ENCODE data around the gene CHKA. TPM values are rescaled to one million over a fixed set of nuclear protein-coding genes. Genes with fewer than 3 reads are reported as not detected.
A peak's percentile ranks its signal among the peaks of the same experiment; 100 is the strongest.

CHKA gene
- total RNA-seq, 1 experiment from 2014 or later, result 119 TPM

DNA sequence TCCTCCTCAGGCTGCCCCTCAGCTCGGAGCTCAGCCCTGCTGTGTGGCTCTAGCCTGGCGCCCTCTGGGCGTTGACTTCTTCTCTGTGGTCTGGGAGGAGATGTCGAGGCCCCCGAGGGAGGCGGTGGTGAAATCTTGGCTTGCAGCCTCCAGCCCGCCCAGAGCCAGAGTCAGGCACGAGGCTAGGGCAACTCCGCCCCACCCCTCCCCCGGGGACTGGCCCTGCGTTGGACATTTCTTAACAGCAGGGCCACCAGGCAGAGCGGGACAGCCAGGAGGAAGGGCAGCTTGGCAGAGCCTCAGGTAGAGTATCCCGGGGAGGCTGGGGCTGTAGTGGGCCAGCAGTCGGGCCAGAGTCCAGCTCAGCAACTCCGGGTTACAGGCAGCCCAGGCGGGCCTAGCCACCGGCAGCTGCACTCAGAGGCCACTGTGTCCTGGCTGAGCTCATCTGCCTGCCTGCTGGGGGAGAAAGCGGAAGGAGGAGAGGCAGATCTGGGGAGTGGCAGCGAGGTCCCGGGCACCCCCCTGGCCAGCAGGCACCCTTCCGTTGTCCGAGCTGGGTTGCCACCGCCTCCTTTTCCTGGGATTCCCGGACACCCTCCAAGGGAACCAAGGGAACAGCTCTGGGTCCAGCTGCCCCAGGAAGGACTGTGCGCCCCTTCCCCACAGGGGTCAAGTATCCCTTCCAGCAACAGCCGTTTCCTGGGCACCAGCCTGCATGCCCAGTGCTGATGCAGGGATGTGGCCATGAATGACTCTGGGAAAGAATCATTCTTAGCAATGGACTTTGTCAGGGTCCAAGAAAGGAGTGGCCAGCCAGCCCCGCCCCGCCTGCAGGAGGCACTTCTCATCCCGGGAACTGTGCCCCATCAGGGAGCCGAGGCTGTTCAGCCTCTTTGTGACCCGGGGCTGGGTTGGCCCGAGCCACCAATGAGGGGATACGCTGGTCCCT is 110.8 kb downstream of the CHKA start, which contains the start of gene ALDH3B1:
Gene ALDH3B1, plus strand, starts transcription at position 238 of the 952 bp plus-strand sequence. CDS start 4,971 bp downstream, outside the sequence.
- DNase-seq (ENCODE audit: low spot score), result peak; percentile 41
- in situ Hi-C loops (cut with HindIII; ENCODE audit: low sequenced_read_pairs), result no loop called here

DNA sequence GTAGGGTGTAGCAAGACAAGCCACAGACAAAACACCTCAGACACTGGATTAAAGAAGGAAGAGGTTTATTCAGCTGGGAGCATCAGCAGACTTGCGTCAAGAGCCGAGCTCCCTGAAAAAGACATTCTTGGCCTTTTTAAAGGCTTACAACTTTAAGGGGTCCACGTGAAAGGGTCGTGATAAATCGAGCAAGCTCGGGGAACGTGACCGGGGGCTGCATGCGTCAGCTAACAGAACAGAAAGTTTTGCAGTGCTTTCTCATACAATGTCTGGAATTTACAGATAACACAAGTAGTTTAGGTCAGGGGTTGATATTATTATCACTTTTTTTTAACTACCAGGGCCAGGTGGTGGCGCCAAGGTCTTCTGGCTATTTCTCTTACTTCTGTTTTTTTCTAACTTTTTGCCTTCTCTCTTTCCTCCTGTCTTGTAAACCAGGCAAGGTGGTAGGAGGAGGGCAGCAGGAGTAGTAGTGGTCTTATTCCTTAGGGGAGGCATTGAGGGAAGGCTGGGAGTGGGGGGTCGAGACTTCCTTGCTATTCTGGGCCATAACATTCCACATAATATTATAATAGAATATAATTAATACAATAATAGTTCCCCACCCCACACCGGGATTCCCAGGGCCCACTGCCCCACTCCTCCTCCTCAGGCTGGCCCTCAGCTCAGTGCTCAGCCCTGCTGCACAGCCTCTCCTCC is 111.6 kb downstream of the CHKA start:
- peak; percentile 28 for DNase-seq (ENCODE audit: low spot score)
- in situ Hi-C loops (cut with HindIII; ENCODE audit: low sequenced_read_pairs), result no loop called here

DNA sequence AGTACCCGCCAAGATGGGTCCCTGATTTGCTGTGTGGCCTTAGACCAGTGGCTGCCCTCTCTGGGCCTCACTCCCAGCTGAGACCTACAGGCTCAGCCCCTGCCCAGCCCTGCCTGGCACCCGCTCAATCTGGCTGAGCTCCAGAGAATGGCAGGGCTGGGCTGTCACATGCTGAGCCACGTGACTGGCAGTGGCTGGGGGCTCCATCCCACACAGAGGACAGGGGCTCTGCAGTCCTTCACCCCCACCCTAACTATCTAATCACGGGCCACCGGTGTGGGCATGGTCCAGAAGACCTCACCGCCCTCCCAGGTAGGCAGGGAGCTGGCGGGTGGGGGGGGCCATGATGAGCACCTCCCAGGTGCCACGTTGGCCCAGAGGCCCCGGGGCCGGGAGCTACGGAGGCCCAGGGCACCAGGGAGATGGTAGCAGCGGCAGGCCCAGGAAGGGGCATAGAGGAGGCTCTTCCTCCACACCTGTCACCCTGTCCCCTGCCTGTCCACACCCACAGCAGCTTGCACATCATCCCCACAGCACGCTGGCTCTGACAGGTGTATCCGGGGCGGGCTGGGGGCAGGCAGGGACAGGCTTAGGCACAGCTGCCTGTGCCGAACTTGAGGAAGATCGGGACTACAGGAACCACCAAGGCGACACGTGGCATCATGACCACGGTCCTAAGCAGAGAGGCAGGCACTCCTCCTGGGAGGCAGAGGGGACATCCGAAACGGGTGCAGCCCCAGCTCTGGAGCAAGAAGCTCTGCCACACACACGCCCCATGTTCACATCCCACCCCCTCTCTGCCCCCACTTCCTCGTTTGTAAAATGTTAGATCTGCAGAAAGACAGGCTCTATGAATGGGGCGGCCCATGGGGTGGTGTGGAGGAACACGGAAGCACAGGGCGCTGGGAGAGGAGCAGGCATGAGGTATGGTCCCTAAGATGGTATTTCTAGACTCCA is 112.5 kb downstream of the CHKA start:
- DNase-seq (ENCODE audit: low spot score), result no peak
- in situ Hi-C loops (cut with HindIII; ENCODE audit: low sequenced_read_pairs), result no loop called here

DNA sequence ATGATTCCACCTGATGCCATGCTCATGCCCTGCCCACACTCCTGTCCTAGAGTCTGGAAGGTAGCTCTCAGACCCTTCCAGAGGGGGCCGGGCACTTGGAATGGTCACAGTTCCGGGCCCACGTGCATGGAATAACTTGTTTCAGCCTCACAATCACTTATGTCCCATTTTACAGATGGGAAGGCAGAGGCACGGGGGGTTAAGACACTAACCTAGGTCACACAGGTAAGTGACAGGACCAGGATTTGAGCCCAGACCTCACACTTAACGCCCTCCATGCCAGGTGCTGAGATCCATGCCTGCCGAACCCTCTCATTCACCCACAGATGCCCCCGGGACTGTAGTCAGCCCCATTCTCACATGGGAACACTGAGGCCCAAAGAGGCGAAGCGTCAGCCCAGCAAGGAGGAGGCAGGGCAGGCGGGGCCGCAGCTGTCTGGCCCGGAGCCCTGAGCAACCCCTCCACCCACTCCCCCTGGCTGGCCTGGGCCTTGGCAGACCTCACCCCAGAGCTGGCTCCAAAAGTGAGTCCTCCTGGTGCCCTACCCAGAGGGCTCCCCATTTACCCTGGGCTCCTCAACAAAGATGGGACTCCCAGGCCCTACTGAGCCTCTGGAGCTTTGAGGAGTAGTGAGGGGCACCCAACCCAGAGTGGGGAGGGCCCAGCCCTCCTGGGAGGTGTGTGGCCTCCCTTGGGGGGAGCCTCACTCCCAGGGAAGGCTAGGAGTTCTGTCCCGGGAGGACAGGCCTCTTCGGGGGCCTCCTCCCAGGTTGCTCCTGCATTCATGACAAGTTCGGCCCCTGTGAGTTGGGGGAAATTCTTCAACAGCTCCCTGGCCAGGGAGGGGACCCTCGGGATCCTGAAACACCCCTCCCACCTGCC is 113.4 kb downstream of the CHKA start:
- in situ Hi-C loops (cut with HindIII; ENCODE audit: low sequenced_read_pairs), result no loop called here

DNA sequence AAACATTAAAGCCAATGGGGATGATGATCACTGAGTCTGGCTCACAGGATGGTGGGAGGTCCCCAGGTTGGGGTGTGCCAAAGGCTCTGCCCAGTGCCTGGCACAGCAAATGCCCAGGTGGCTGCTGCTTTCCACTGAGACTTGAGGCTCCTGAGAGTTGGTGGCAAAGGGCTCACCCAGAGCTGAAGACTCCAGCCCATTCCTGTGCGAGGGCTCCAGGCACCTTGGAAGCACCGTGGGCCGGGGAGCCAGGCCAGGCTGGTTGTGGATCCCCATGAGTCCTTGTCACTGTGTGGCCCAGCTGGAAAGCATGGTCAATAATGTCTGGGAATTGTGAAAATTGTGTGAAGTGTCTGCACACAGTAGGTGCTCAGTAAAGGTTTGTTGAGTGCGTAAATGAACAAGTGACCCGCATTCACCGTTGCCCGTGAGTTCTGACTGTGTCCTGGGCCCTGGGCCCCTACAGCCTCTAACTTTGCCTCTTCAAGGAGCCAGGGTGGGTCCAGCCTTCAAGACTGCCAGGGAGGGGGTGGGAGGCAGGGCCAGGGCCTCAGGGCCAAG is 114.5 kb downstream of the CHKA start:
- in situ Hi-C loops (cut with HindIII; ENCODE audit: low sequenced_read_pairs), result no loop called here

More for the DNA sequence above, 113.4 kb downstream of the CHKA start:
- DNase-seq (ENCODE audit: low spot score), result no peak

DNA sequence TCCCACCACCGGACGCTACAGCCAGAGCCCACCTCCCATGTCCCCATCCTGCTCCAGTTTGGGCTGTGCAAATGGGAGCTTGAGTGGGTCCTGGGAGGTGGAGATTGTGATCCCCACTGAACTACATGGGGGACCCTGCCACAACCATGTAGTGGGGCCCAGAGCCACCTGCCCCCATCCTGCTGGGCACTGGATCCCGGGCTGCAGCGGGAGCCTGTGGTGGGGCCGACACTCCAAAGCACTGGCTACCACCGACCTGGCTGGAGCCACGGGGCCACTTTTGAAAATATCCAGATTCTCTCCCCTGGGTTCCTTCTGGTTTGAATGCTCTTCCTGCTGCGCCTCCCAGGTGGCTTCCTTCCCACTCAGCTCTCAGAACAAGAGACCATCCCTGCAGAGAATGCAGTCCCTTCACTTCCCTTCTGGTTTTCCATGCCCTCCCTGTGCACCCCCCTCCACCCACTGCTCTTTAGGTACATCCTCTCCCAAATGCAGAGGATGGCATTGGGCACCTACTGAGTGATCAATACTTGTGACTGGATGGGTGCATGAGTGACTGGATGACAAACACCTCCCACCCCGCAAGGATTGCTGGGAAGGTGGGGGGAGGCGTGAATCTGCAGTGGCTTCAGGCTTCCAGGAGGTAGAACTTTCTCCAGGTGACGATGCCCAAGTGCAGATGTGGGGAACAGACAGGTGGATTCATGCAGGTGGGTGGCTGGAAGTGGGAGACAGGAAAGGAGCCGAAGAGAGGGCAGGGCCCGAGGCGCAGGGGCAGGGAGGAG is 116.4 kb downstream of the CHKA start:
- DNase-seq (ENCODE audit: low spot score), result no peak
- in situ Hi-C loops (cut with HindIII; ENCODE audit: low sequenced_read_pairs), result no loop called here

More for the DNA sequence above, 114.5 kb downstream of the CHKA start:
- DNase-seq (ENCODE audit: low spot score), result no peak

DNA sequence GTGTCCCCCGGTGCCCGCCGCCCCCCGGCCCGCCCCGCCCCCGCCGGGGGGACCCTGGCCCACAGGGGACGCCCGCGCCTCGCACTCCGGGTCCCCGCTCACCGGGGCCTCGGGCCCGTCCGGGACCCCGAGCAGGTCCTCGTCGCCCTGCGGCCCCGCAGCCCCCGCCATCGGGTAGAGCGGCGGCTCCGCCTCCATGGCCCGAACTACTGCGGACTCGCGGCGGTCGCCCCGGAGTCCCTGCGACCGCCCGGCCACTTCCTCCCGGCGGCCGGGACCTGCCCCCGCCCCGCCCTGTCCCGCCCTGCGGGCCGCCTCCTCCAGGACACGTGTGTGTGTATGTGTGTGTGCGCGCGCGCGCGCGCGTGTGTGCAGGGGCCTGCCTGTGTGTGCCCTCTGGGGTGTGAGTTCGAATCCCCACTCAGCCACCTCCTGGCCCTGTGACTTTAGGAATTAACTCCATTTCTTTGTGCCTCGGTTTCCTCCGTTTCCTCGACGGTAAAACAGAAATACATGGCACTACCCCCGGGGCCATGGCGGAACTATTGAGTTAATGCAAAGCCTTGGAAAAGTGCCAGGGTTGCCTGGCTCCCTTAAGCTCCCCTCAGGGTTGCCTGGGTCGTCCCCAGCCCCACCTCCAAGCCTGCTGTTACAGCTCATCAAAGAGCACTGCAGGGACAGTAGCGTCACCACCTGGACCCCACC is 117.2 kb downstream of the CHKA start, which contains the start of gene UNC93B1:
Gene UNC93B1, minus strand, starts transcription at position 252 of the 705 bp plus-strand sequence. Its CDS starts 54 bp downstream, at position 198.
- DNase-seq (ENCODE audit: low spot score), result peak; percentile 29
- in situ Hi-C loops (cut with HindIII; ENCODE audit: low sequenced_read_pairs), result no loop called here

DNA sequence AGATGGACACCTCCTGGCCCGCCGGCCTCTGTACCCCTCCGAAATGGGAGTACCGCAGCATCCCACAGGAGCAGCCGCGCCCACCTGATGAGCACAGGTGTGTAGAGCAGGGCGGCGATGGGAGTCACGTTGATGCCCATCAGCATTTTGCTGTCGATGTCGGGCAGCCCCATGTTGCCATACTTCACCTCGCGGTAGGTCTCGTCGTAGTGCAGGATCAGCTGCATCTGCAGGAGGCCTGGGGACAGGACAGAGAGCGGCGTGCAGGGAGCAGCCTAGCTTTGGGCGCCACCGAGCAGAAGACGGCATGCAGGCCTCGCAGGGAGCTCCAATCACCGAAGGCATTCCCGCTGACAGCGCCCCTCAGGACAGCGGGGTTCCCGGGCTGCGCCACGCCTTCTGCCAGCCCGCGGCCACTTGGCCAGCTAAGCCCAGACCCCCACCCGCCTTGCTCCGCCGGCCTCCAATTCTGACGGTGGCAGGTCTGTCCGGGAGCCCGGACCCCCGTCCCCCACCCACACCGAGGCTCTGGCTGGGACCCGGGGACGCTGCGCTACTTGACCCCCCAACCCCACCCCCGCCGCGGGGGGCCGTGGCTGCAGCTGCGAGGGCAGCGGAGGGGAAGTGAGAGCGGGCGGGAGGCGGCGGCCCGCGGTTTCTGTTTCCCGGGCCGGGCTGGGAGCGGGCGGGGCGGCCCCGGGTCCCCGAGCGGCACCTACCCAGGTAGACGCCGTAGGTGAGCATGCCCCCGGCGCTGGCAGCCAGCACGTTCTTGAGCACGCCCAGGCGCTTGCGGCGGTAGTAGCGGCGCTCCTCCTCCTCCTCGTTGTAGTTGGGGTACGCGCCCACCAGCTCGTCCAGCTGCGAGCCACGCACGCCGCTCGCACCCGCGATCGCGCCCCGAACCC is 118.0 kb downstream of the CHKA start:
- no peak for DNase-seq (ENCODE audit: low spot score)
- in situ Hi-C loops (cut with HindIII; ENCODE audit: low sequenced_read_pairs), result no loop called here

Other genes starting within 250 kb of the CHKA start
- gene UNC93B1, start 117.3 kb downstream of the CHKA start, total RNA-seq (2014; rRNA removed; shearing (Covaris generic)), result 17.8 and 34.7 TPM in 2 replicates
- gene ALDH3B1, start 111.1 kb downstream of the CHKA start, total RNA-seq (2014; rRNA removed; shearing (Covaris generic)), result 1.2 and 2.1 TPM in 2 replicates
- 177 and 212 TPM in 2 replicates for gene NDUFS8, start 90.7 kb downstream of the CHKA start, total RNA-seq (2014; rRNA removed; shearing (Covaris generic))
- 9.7 and 9.8 TPM in 2 replicates for gene TCIRG1, start 82.4 kb downstream of the CHKA start, total RNA-seq (2014; rRNA removed; shearing (Covaris generic))
- 5.6 and 11.4 TPM in 2 replicates for gene KMT5B, start 91.9 kb upstream of the CHKA start, total RNA-seq (2014; rRNA removed; shearing (Covaris generic))
- 15.7 and 17.4 TPM in 2 replicates for gene C11orf24, start 150.6 kb upstream of the CHKA start, total RNA-seq (2014; rRNA removed; shearing (Covaris generic))
- gene LRP5, start 191.2 kb upstream of the CHKA start, total RNA-seq (2014; rRNA removed; shearing (Covaris generic)), result 25.5 and 27.8 TPM in 2 replicates